ENCODE data around the gene TRIM39. TPM values are rescaled to one million over a fixed set of nuclear protein-coding genes. Genes with fewer than 3 reads are reported as not detected.
A peak's percentile ranks its signal among the peaks of the same experiment; 100 is the strongest.

Gene TRIM39
- total RNA-seq, 3 donors from 2014 or later = 10.8 to 21.2 (median 12.6) TPM

- no peaks in the 10 kb centered on the region for H3K27me3 ChIP-seq
- H3K4me1 ChIP-seq = peaks cover 5 to 6% of the 10 kb centered on the region in 2 donors
- no peak for DNase-seq (ENCODE audit: low spot score in 2 of 2)
- intact Hi-C loops (cut with DNase I; ENCODE audit: low total_unique reads) = no loop called here
- H3K27ac ChIP-seq = no peak overlapping the region
- no peaks in the 10 kb centered on the region for H3K9me3 ChIP-seq
- H3K4me3 ChIP-seq = no peak overlapping the region
- H3K36me3 ChIP-seq = no peaks in the 10 kb centered on the region
- TF ChIP-seq POLR2A (IDR thresholded peaks at IDR 0.05) = no peak
- no peak for TF ChIP-seq POLR2AphosphoS5 (IDR thresholded peaks at IDR 0.05)
- TF ChIP-seq CTCF (IDR thresholded peaks at IDR 0.05) = no peak
These were observed 4.9 kb upstream of the TRIM39 start for GRCh38 chr6:30321692-30322388.

GRCh38 chr6:30322527-30323501 is 3.9 kb upstream of the TRIM39 start:
- Histone ChIP-seq H3K4me1 (peaks cover 5 to 6% of the 10 kb centered on the region in 2 donors), H3K27me3 (no peaks in the 10 kb centered on the region), H3K4me3 (no peak overlapping the region), H3K9me3 (no peaks in the 10 kb centered on the region), H3K27ac (no peak overlapping the region), H3K36me3 (no peaks in the 10 kb centered on the region)
- DNase-seq (ENCODE audit: low spot score in 2 of 2) = no peak
- intact Hi-C loops (cut with DNase I; ENCODE audit: low total_unique reads) = no loop called here
- TF ChIP-seq POLR2A (IDR thresholded peaks at IDR 0.05) (no peak), POLR2AphosphoS5 (IDR thresholded peaks at IDR 0.05) (no peak), CTCF (IDR thresholded peaks at IDR 0.05) (no peak)

- H3K27ac ChIP-seq = no peak overlapping the region
- no peak overlapping the region for H3K4me3 ChIP-seq
- no peaks in the 10 kb centered on the region for H3K27me3 ChIP-seq
- TF ChIP-seq POLR2A (IDR thresholded peaks at IDR 0.05) (no peak), POLR2AphosphoS5 (IDR thresholded peaks at IDR 0.05) (no peak), CTCF (IDR thresholded peaks at IDR 0.05) (no peak)
- H3K4me1 ChIP-seq = peaks cover 5 to 6% of the 10 kb centered on the region in 2 donors
- DNase-seq (ENCODE audit: low spot score in 2 of 2) = no peak
- no peaks in the 10 kb centered on the region for H3K36me3 ChIP-seq
- H3K9me3 ChIP-seq = no peaks in the 10 kb centered on the region
- intact Hi-C loops (cut with DNase I; ENCODE audit: low total_unique reads) = no loop called here
These were observed 2.9 kb upstream of the TRIM39 start for GRCh38 chr6:30323806-30324205.

GRCh38 chr6:30325150-30325872 is 1.4 kb upstream of the TRIM39 start:
- H3K9me3 ChIP-seq = no peaks in the 10 kb centered on the region
- H3K27ac ChIP-seq = peak overlapping the region; percentile 98 to 99
- DNase-seq (ENCODE audit: low spot score in 2 of 2) = peak in 1 of 2 donors; percentile 47
- H3K36me3 ChIP-seq = no peaks in the 10 kb centered on the region
- H3K4me3 ChIP-seq = peak overlapping the region; percentile 66 to 86 (median 70)
- H3K4me1 ChIP-seq = peaks cover 5 to 6% of the 10 kb centered on the region in 2 donors
- no peaks in the 10 kb centered on the region for H3K27me3 ChIP-seq
- intact Hi-C loops (cut with DNase I; ENCODE audit: low total_unique reads) = no loop called here
- no peak for TF ChIP-seq POLR2A (IDR thresholded peaks at IDR 0.05)
- no peak for TF ChIP-seq CTCF (IDR thresholded peaks at IDR 0.05)
- TF ChIP-seq POLR2AphosphoS5 (IDR thresholded peaks at IDR 0.05) = no peak
